HFFc6 (cell line): Measurements from ENCODE around the gene HNF1B. TPM values are rescaled to one million over a fixed set of nuclear protein-coding genes. Genes with fewer than 3 reads are reported as not detected.
"Not testable (repeated sequence)": the region's sequence is repeated elsewhere in the genome, so short reads cannot be mapped to it uniquely, and the experiment has no call there.

ENCODE experiments used
- DNase-seq: peaks from one replicate; pipeline ENCODE4 v3.0.0-alpha.2; 2018
- H3K27ac Mint-ChIP-seq: 2 replicates; pipeline ENCODE4 v1.8.0; 2020; ENCODE audit warnings: mild to moderate bottlenecking, mixed read lengths
- H3K27me3 Mint-ChIP-seq: 2 replicates; pipeline ENCODE4 v1.8.0; 2021; ENCODE audit warnings: mild to moderate bottlenecking, moderate library complexity, mixed read lengths; ENCODE audit not compliant: insufficient read depth
- H3K36me3 Mint-ChIP-seq: 2 replicates; pipeline ENCODE4 v1.8.0; 2021; ENCODE audit warnings: low read depth, mixed read lengths
- H3K4me1 Mint-ChIP-seq: 2 replicates; pipeline ENCODE4 v1.8.0; 2020; ENCODE audit warnings: low read depth, mixed read lengths
- H3K4me3 Mint-ChIP-seq: 2 replicates; pipeline ENCODE4 v1.8.0; 2020; ENCODE audit warnings: mild to moderate bottlenecking, moderate library complexity, mixed read lengths
- H3K9me3 Mint-ChIP-seq: 2 replicates; pipeline ENCODE4 v1.8.0; 2020; ENCODE audit warnings: mild to moderate bottlenecking, mixed read lengths
- CTCF ChIP-seq: fragments of 200-600 bp; sonication (generic); IDR thresholded peaks from 2 replicates; pipeline ENCODE4 v1.5.0; 2021; ENCODE audit warnings: antibody characterized with exemption, mild to moderate bottlenecking
- total RNA-seq, 6 experiments: library from RNA; stranded (reverse); fragmentation: NEBNext Ultra II Directional; extraction: Animal tissue kit (Norgen Biotek cat#: 25700); gene quantifications; 2 replicates in 1 of 6; 3 replicates in 5 of 6; pipeline ENCODE4 v1.2.3, GENCODE V29; 2021

Gene HNF1B
- total RNA-seq, 6 experiments from 2014 or later, result not detected

- Mint-ChIP-seq H3K27ac (no peak overlapping the region), H3K4me1 (peaks cover 26% of the 10 kb centered on the region), H3K4me3 (no peak overlapping the region), H3K36me3 (no peaks in the 10 kb centered on the region), H3K9me3 (no peaks in the 10 kb centered on the region), H3K27me3 (peaks cover 14% of the 10 kb centered on the region)
- DNase-seq, result no peak
- TF ChIP-seq CTCF, result no peak
Measured at GRCh38 chr17:37789021-37789565, 44.2 kb upstream of the HNF1B start.

- H3K36me3 Mint-ChIP-seq, result no peaks in the 10 kb centered on the region
- TF ChIP-seq CTCF, result no peak
- DNase-seq, result no peak
- H3K27ac Mint-ChIP-seq, result no peak overlapping the region
- H3K4me1 Mint-ChIP-seq, result peaks cover 24% of the 10 kb centered on the region
- no peak overlapping the region for H3K4me3 Mint-ChIP-seq
- no peaks in the 10 kb centered on the region for H3K9me3 Mint-ChIP-seq
- H3K27me3 Mint-ChIP-seq, result peaks cover 17% of the 10 kb centered on the region
Measured at GRCh38 chr17:37788526-37788925, 43.7 kb upstream of the HNF1B start.

GRCh38 chr17:37787055-37787757 lies 42.3 kb upstream of the HNF1B start:
- no peaks in the 10 kb centered on the region for H3K9me3 Mint-ChIP-seq
- no peak for DNase-seq

GRCh38 chr17:37786481-37786880 lies 41.6 kb upstream of the HNF1B start:
- H3K4me3 Mint-ChIP-seq, result no peak overlapping the region
- no peak for DNase-seq
- no peak for TF ChIP-seq CTCF
- no peaks in the 10 kb centered on the region for H3K36me3 Mint-ChIP-seq
- H3K4me1 Mint-ChIP-seq, result peaks cover 6% of the 10 kb centered on the region
- no peaks in the 10 kb centered on the region for H3K9me3 Mint-ChIP-seq
- H3K27ac Mint-ChIP-seq, result no peak overlapping the region
- peaks cover 29% of the 10 kb centered on the region for H3K27me3 Mint-ChIP-seq

More at GRCh38 chr17:37787055-37787757, 42.3 kb upstream of the HNF1B start:
- Mint-ChIP-seq H3K27ac (no peak overlapping the region), H3K36me3 (no peaks in the 10 kb centered on the region), H3K4me1 (peaks cover 11% of the 10 kb centered on the region), H3K27me3 (peaks cover 29% of the 10 kb centered on the region), H3K4me3 (no peak overlapping the region)
- TF ChIP-seq CTCF, result no peak

GRCh38 chr17:37782460-37782859 lies 37.6 kb upstream of the HNF1B start:
- H3K36me3 Mint-ChIP-seq, H3K27ac Mint-ChIP-seq, H3K4me3 Mint-ChIP-seq, DNase-seq, H3K9me3 Mint-ChIP-seq: not testable (repeated sequence)
- H3K4me1 Mint-ChIP-seq, result peaks cover 20% of the 10 kb centered on the region
- peaks cover 31% of the 10 kb centered on the region for H3K27me3 Mint-ChIP-seq

GRCh38 chr17:37781451-37781850 lies 36.6 kb upstream of the HNF1B start:
- H3K36me3 Mint-ChIP-seq, result no peaks in the 10 kb centered on the region
- H3K27me3 Mint-ChIP-seq, result peaks cover 30% of the 10 kb centered on the region
- TF ChIP-seq CTCF, result no peak
- H3K27ac Mint-ChIP-seq, result no peak overlapping the region
- no peak for DNase-seq
- no peak overlapping the region for H3K4me3 Mint-ChIP-seq
- peaks cover 20% of the 10 kb centered on the region for H3K4me1 Mint-ChIP-seq
- no peaks in the 10 kb centered on the region for H3K9me3 Mint-ChIP-seq
